HG02970 (cell line): Measurements from ENCODE around the gene ACVR2B.

Experiments used
- ATAC-seq: cut with Tn5 transposase; IDR thresholded peaks from one replicate; pipeline ENCODE4 v1.9.1; 2021; ENCODE audit warnings: mild to moderate bottlenecking, moderate library complexity, moderate number of reproducible peaks; ENCODE audit not compliant: unreplicated experiment, low FRiP score

The ACVR2B gene

DNA sequence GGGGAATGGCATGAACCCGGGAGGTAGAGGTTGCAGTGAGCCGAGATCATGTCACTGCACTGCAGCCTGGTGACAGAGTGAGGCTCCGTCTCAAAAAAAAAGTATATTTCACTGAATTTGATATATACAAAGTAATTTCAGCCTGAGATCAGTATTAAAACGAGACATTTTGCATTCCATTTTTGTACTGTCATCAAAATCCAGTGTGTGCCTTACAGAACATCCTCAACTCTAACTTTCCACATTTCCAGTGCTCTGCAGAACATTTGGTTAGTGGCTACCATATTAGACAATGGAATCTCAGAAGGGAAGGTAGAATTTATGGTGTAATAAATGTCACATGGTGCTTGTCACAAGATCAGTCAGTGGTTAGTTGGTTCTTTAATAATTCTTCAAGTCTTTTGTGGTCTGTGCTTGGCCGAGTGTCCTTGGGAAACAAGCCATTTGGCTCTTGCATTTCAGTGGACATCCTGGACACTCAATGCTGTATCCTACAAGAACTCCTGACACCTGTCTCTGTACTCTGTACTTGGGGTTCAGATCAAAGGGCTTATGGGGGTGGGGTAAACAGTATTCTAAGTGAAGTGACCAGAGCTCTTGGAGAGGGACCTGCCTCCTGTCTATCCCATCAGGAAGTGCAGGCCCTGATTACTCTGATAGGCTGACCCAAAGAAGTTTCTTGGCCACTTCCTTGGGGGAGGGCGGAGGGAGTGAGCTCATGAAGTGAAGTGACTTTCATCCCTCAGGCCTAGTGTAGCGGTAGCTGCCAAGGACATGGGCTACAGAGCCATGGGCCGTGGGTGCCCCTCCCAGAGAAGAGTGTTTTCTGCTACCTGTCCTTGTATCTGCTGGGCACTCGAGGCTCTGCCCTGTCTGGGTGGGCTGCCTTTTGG, 3.7 kb downstream of the ACVR2B start:
- ATAC-seq = no peak

DNA sequence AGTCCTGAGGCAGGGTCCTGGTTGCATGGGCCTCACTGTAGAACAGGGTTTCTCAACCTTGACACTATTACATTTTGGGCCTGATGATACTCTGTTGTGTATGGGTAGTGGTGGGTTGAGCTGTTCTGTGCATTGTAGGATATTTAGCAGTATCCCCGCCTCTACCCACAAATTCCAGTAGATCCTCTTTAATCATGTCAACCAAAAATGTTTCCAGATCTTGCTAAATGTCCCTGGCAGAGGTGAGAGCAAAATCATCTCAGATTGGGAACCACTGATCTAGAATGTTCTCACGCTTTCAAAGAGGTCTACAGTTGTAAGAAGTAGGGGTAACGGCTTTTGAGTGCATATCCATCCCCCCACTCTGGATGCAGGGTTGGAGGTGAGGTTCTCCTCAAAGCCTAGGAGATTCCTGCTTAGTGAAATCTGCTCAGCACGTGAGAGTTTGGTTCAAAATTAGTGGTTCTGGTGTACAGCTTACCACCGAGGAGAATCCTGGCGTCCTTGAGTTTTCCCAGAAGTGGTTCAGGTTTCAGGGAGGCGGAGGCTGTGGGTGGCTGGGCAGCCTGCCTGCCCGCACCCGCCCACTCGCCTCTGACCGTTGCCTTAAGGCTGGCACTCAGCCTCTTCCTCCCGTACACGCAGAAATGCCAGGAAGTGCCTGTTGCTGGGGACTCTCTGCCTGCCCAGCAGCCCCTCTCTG, 5.3 kb downstream of the ACVR2B start:
- ATAC-seq = no peak

DNA sequence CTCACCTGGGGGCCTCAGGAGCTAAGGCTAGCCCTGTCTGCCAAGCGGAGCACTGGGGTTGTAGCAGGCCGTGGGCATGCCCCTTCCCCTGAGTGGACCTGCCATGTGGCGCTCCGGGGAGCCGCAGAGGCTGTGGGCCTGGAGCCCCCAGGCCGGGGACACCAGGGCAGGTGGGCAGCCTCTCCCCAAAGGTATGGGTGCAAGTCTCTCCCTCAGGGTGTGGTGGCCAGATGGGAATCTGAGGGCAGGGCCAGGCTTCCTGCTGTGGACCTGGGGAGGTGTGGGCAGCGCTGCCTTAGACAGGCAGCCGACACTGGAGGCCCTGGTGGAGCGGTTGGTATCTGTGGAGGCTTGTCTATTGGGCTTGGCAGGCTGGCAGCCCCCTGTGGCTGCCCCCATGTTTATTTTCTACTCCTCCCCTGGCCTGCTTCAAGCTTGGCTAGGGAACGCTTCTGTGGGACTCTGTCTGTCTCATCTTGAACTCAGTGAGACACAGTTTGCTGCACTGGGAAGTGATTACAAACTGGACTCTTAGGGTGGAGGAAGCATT, 5.9 kb downstream of the ACVR2B start:
- ATAC-seq = no peak

DNA sequence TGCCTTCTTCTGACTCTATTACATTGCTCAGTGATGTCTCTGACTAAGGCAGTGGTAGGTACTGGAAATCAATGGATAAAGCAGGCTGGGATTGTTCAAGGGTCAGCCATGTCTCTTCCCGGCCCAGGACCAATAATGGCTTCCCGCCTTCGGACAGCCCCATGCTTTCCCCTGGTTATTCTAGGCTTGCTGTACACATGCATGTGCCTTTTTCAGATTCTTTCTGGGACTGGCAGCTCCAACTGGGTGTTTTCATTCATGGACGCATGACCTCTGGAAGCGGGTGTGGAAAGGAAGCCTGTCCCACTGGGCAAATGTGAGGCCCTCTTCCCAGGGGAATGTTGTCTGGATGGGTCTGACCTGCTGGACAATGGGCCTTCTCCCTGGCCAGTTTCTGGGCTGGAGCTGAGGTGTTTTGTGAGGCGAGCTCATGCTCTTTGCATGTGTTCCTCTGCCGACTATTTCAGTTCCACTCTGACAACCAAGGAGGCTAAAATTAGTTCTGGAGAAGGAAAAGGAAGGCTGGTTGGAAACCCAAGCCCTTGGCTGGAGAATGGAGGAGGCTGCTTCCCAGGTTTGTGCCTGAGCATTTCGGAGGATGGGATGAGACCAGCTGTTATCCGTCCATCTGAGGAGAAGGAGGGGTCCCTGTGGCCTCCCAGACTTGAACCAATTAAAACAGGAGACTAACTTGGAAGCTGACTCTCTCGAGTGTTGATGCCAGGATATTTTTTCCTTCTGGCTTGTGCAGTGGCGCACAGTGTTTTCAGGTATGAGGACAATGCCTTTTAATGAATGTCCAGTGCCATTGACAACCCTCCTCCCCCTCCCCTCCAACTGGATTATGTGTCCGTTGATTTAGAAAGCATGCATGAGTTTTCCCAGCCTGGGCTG, 6.9 kb downstream of the ACVR2B start:
- no peak for ATAC-seq

DNA sequence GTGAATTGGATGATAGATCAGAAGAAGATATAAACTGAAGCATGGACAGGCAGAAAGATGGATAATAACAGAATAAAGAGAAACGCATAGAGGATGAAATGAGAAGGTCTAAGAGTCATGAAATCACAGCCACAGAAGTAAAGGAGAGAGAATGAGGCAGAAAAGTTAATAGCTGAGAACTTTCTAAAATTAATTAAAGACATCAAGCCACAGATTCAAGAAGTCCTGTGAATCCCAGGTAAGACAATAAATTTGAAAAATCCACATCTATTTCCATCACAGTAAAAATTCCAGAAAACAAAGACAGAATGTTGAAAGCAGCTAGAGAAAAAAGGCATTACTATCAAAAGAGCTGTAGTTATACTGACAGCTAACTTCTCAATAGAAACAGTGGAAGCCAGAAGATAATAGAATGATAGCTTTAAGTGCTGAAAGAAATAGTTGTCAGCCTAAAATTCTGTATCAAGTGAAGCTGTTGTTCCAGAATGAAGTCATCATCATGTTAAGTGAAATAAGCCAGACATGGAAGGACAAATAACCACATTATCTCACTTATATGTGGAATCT, 12.0 kb downstream of the ACVR2B start:
- ATAC-seq = no peak

DNA sequence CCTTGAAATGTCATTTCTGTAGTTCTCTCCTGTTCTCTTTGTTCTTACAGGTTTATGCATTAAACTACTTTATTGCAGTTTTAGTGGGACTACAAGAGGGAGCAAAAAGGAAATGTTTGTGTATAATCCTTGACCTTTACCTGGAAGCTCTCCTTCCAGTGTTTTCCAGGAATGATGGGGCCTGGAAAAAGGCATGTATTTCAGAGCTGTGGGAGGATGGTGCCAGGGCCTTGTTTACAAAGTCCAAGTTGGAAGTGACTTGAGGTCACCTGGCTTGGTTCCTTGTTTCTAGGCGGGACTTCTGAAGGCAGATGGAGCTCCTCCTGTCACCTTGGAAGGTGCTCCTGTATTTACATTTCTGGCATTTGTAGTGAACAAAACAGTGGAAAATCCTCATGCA, 15.1 kb downstream of the ACVR2B start:
- ATAC-seq = no peak

DNA sequence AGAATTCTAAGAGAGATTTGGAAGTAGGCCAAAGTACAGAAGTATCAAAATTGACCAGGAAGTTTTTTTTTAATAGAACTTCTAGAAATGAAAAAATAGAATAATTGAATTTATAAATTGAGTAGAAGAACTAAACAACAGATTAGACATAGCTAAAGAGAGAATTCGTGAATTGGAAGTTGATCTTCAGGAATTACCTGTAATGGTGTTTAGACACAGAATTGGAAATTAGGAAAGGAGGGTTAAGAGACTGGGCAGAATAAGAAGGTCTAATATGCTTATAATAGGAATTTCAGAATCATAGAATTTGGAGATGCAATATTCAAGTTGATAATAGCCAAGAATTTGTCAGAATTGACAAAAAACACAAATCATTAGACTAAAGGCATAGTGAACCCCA, 16.2 kb downstream of the ACVR2B start:
- no peak for ATAC-seq

DNA sequence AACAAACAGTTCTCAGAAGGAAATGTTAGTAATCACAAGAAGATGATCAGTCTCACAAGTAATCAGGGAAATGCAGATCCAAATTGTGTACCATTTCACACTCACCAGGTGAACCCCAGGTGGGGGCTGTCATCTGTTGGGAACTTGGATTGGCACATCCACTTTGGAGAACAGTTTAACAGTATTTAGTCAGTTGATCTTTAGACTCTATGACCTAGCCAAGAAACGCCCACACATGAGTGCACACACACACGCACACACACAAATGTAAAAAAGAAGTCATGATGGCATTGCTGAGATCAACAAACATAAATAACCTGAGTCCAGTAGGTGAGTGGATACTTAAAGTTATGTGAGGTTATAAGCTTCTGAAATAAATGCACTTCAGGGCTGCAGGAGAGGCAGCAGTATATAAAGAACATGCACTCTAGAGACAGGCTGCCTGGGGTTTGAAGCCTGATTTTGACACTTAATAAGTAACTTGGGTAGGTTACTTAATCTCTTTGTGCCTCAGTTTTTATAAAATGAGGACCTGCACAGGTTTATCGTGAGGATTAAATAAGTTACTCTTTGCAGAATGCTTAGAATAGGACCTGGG, 17.7 kb downstream of the ACVR2B start:
- no peak for ATAC-seq

DNA sequence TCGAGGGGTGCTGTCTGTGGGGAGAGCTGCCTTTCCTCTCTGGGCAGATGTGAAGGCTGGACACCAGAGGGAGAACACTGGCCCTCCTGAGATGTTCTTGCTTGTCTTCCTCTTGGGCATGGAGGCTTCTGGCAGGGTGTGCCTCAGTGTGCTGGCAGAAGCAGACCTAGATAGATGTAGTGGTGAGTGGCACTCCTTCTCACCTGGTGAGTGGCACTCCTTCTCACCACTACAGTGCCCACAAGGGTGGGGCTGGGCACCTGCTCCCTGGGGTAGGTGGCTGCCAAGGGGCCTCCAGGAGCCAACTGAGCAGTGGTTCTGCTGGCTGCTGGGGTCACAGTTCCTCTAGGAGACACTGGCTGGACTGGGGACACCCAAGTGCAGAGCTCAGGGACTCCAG, 18.7 kb downstream of the ACVR2B start:
- ATAC-seq = no peak

DNA sequence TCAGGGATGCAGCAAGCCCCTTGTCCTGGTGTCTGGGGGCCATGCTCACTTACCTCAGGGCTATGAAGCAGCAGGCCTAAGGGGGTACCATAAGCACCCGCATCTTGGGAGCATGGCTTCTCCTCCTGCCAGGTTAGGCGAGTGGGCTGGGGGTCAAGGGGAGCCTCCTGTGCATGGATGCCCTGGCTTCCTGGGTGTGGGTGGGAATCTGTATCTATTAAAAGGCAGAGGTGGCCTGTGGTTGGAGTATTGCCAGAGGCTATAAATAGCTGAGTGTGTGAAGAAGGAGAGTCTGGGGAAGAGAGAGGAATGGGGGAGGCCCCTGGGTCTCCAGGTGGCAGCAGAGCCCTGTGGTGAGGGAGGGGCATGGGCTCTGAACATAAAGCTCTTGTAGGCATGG, 19.5 kb downstream of the ACVR2B start:
- no peak for ATAC-seq

DNA sequence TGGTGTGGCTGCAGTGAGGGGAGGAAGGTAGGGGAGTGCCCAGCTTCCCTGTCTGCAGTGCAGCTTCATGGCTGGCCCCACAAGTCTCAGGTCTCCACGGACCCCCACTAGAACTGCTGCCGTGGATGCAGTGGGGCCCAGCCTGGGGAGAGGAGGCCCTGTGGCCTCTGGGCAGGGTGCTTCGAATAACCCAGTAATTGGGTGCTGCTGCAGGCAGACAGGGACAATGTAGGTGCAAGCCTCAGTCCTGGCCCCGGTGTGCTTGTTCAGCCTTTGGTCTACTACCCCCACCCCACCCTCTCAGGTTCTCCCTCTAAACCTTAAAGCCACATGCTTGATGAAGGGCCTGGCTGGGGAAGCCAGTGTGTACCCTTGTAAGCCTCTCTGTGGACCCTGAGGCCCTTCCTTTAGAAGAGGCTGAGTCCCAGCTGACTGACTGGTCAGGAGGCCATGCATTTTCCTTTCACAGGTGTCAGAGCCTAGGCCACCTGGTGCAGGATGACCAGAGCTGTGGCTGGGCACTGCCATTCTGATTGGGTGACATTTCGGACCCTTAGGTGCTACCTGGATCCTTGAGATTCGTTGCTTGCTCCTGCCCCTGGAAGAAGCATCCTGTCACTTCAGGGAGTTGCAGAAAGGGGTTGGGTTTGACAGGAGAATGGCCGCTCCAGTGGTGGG, 21.4 kb downstream of the ACVR2B start:
- no peak for ATAC-seq

DNA sequence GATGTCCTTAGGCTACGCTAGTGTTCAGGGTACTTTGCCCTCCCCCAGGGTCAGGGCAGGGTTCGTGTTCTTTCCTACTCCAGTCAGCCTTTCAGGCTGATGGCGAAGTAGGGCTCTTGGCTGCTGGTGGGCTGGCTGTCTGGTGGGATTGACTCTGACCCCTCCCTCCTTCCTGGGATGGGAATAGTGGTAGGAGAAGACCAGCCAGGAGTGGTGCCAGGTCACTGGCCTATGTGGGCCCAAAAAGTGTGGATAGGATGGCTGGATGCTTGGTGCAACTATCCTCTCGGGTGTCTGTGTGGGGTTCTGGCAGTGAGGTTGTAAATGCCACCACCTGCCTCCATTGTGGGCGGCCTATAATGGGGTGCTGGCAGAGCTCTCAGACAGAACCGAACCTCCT, 22.0 kb downstream of the ACVR2B start:
- no peak for ATAC-seq

DNA sequence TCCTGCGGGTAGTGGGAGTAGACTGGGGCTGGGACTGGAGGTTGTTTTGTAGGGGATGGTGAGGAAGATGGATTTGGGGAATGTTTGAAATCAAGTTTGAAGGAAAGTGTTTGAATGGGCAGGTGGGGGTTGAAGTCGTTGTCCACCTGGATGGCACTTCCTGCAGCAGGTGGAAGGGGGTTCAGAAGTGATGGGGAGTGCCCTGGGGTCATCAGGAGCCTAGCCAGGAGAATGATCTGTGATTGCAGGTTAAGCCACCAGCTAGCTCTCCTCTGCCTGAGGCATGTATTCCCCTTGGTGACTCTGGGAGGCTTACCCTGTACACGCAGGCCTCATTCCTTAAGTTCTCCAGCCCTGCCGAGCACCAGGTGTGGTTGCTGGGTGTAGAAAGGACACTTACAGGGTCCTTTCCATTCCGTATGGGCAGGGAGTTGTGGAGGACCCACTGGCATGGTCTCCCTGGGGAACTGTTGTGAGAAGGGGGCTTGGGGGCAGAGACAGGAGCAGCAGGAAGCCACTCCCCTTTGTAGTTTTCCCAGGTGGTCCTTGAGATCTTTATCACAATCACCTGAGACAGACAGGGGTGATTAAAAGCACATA, 22.6 kb downstream of the ACVR2B start:
- ATAC-seq = no peak

DNA sequence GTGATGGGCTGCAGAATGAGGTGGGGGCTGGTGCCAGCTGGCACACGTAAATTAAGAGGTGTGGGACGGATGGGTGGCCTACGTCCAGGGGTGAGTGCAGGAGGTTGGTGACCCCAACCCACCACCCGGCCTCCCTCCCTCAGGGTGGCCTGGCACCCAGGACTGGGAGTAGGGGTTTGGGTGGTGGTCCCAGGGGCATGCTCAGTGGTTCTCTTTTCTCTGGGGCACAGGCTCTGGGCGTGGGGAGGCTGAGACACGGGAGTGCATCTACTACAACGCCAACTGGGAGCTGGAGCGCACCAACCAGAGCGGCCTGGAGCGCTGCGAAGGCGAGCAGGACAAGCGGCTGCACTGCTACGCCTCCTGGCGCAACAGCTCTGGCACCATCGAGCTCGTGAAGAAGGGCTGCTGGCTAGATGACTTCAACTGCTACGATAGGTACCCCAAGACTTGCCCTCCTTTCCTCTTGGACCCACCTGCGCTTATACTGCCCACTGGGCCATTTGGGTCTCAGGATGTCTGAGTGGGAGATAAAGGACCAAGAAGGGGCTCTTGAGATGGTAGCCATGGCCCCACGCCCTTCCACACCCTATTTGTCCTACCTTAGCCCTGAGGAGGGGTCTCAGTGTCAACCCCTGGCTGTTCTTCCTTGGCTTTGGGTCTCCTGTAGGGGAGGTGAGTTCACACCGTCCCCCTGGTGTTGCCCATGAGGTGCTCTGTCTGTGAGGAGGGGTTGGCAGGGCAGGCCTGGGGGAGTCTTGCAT, 23.5 kb downstream of the ACVR2B start:
- no peak for ATAC-seq

DNA sequence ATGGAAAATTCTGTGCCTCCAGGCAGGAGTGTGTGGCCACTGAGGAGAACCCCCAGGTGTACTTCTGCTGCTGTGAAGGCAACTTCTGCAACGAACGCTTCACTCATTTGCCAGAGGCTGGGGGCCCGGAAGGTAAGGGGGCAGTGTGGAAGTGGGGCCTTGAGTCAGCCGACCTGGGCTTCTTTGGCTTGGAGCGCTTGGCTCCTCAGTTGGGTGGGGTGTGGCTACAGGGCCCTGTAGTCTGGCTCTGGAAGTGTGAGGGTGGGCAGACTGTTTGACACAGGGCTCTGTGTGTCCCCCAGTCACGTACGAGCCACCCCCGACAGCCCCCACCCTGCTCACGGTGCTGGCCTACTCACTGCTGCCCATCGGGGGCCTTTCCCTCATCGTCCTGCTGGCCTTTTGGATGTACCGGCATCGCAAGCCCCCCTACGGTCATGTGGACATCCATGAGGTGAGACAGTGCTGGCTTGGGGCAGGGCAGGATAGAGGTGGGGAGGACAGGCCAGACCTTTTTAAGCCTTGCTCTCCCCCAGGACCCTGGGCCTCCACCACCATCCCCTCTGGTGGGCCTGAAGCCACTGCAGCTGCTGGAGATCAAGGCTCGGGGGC, 24.3 kb downstream of the ACVR2B start:
- ATAC-seq = no peak

DNA sequence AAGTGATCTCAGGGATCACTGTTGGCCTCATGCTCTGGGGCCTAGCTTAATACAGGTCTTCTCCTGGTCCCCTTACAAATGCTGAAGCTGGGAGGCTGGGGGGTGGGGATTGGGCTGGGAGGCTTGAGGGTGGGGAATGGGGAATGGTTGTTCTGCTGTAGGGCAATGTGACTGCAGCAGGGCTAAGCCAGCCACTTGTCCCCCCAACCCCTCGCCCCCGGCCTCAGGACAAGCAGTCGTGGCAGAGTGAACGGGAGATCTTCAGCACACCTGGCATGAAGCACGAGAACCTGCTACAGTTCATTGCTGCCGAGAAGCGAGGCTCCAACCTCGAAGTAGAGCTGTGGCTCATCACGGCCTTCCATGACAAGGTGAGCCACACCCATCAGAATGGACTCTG, 25.2 kb downstream of the ACVR2B start:
- no peak for ATAC-seq

DNA sequence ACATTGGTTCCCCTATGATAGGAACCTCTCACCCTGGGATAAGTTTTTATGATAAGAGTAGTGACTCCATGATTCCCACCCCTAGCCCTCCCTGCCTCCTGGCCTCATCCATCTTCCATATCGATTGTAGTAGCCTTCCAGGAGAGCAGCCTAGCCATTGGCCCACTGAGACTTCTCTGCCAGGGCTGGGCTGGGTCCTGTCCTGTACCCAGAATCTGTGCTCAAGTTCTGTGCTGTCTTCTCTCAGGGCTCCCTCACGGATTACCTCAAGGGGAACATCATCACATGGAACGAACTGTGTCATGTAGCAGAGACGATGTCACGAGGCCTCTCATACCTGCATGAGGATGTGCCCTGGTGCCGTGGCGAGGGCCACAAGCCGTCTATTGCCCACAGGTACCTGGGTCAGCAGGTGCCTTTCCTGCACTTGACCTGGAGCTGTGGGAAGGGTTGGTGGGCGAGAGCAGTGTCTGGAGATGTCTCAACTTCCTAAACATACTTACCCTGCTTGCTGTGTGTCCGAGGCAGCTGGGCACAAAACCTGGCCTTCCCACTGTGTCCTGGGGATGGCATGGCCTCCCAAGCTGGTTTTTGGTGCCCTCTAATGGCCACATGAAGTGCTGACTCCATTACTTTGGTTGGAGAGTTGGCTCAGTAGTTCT, 25.9 kb downstream of the ACVR2B start:
- no peak for ATAC-seq
